Stimulated activated naive CD8-positive, alpha-beta T cell treated with anti-CD3 and anti-CD28 coated beads, Interleukin-15, Interleukin-2, amounts not matched to agents 100 ng/mL and 50 ng/mL, for 24 hours (primary cell): ENCODE measurements around the gene TMEM154.

Source experiments
- H3K27ac Mint-ChIP-seq: one replicate; pipeline ENCODE4 v1.8.0; 2021; ENCODE audit warnings: mild to moderate bottlenecking, mixed read lengths
- H3K27me3 Mint-ChIP-seq: one replicate; pipeline ENCODE4 v1.8.0; 2021; ENCODE audit warnings: mixed read lengths
- H3K36me3 Mint-ChIP-seq: one replicate; pipeline ENCODE4 v1.8.0; 2021; ENCODE audit warnings: low read depth, mixed read lengths
- H3K4me1 Mint-ChIP-seq: one replicate; pipeline ENCODE4 v1.8.0; 2021; ENCODE audit warnings: low read depth, mixed read lengths
- H3K4me3 Mint-ChIP-seq: one replicate; pipeline ENCODE4 v1.8.0; 2021; ENCODE audit warnings: mild to moderate bottlenecking, mixed read lengths
- H3K9me3 Mint-ChIP-seq: one replicate; pipeline ENCODE4 v1.8.0; 2021; ENCODE audit warnings: mixed read lengths

TMEM154 gene

DNA sequence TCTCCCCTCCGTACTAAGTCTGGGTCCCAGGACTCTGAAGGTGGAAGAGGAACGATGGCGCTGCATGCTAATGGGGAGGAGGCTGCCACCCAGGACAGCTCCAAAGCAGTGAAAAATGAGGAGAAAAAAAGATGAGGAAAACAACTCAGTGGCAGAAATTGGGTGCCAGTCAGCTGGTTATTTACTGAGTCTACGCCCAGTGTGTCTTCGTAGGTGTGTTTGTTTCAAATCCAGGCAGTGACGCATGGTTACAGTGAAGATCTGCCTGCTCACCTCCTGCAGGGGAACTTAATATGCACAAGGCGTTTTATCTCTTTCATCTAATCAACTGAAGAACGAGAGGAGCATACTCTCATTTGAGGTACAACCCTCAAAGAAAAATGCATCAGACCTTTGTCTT is 73.0 kb downstream of the TMEM154 start:
- H3K9me3 Mint-ChIP-seq: no peaks in the 10 kb centered on the region
- no peaks in the 10 kb centered on the region for H3K27me3 Mint-ChIP-seq
- H3K36me3 Mint-ChIP-seq: no peaks in the 10 kb centered on the region
- no peak overlapping the region for H3K4me3 Mint-ChIP-seq
- no peak overlapping the region for H3K27ac Mint-ChIP-seq
- H3K4me1 Mint-ChIP-seq: no peaks in the 10 kb centered on the region

DNA sequence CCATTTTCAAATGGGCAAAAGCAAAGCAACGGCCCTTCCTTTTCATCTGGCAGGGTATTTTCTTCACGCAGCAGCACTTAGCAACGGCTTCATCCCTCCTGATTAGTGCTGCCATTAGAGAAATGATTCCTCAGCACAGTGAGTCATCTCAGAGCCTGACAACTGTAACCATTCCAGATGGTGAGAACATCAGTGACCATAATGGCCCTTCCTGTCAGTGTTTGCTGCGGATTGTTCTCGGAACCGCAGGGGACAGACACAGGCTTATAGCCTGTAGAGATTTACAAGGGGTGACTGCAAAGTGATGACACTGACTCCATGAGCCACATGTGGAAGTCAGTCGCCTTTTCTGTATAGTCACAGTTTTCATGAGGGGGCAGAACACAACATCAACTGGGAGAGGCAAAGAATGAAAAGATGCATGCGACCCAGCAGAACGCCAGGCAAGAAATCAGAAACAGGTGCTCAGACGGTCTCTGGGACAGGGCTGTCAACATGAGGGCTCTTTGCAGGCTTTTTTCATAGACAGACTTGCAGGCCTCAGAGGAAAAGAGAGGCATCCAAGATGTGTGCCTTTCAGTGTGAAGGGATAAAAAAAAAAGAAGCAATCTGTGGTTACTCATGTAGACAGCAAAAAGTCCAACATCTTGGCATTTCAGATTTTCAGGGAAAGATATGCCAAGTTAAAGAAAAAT is 74.0 kb downstream of the TMEM154 start:
- H3K4me1 Mint-ChIP-seq: no peaks in the 10 kb centered on the region
- no peak overlapping the region for H3K27ac Mint-ChIP-seq
- no peaks in the 10 kb centered on the region for H3K9me3 Mint-ChIP-seq
- H3K27me3 Mint-ChIP-seq: no peaks in the 10 kb centered on the region
- H3K4me3 Mint-ChIP-seq: no peak overlapping the region
- H3K36me3 Mint-ChIP-seq: no peaks in the 10 kb centered on the region

DNA sequence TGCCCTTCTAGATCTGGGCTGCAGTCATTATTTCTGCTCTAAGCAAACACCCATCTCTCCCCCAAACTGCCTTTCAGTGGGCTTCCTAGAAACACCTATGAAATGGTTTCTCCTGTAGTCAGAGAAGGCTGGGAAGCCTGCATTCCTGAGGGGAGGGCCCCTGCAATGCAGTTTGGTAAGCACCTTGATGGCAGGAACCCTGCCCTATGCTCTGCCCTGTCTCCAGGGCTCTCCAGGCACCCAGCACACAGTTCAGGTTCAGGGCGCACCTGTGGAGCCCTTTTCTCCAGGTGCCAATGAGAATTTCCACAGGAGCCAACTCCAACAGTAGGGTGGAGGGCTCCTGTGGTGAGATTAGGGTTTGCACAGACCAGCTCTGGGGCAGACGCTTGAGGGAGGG is 74.8 kb downstream of the TMEM154 start:
- H3K4me3 Mint-ChIP-seq: no peak overlapping the region
- no peaks in the 10 kb centered on the region for H3K4me1 Mint-ChIP-seq
- no peaks in the 10 kb centered on the region for H3K27me3 Mint-ChIP-seq
- no peaks in the 10 kb centered on the region for H3K9me3 Mint-ChIP-seq
- no peaks in the 10 kb centered on the region for H3K36me3 Mint-ChIP-seq
- H3K27ac Mint-ChIP-seq: no peak overlapping the region

DNA sequence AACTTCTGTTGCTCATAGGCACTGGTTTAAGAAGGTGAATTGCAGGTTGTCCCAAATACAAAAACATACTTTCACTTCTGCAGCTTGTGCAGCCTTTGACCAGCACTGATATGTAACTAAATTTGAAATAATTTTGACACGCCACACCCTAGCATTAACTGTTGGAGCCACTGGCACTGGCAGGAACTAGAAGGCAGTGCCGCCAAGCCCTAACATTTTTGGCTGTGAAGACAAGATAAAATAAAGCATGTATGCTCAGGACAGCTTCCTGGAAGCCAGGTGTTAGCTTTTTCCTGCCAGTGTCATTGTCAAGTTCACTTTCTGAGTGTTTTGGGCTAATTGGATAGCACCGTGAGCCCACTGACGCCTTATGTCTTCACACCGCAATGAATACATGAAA is 78.6 kb downstream of the TMEM154 start:
- Mint-ChIP-seq H3K27me3 (no peaks in the 10 kb centered on the region), H3K9me3 (no peaks in the 10 kb centered on the region), H3K4me3 (no peak overlapping the region), H3K4me1 (no peaks in the 10 kb centered on the region), H3K27ac (no peak overlapping the region), H3K36me3 (no peaks in the 10 kb centered on the region)

DNA sequence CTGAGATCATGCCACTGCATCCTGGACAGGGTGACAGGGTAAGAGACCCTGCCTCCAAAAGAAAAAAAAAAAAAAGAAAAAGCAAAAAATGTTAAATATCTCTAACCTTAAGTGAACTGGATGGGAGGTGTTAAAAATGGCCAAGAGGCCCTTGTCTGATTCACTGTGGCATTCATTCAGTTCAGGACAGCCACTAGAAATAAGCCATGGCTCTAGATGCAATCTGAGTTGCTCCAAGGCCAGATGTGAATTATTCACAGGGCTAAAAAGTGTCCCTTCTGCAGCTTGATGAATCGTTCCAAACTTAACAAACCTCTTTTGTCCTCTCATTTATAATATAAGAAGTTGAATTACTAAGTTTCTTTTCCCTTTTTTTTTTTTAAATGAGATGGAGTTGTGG is 80.2 kb downstream of the TMEM154 start:
- Mint-ChIP-seq H3K9me3 (no peaks in the 10 kb centered on the region), H3K27me3 (no peaks in the 10 kb centered on the region), H3K27ac (no peak overlapping the region), H3K36me3 (no peaks in the 10 kb centered on the region), H3K4me3 (no peak overlapping the region), H3K4me1 (no peaks in the 10 kb centered on the region)

DNA sequence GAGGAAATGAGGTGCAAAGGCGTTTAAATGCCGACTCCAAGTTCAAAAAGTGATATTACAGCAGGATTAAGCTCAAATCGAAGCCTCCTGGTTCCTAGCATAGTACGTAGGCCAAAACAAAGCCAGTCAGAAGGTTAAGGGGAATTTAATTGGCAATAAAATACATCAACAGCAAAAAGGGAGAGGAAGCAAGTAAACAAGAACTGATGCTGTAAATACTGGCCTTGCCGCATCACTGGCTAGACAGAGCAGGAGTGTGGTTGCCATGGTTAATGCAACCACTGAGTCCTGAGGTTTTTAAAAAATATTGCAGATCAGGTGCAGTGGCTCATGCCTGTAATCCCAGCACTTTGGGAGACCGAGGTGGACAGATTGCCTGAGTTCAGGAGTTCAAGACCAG is 80.7 kb downstream of the TMEM154 start:
- Mint-ChIP-seq H3K27me3 (no peaks in the 10 kb centered on the region), H3K27ac (no peak overlapping the region), H3K4me1 (no peaks in the 10 kb centered on the region), H3K36me3 (no peaks in the 10 kb centered on the region), H3K4me3 (no peak overlapping the region), H3K9me3 (no peaks in the 10 kb centered on the region)

DNA sequence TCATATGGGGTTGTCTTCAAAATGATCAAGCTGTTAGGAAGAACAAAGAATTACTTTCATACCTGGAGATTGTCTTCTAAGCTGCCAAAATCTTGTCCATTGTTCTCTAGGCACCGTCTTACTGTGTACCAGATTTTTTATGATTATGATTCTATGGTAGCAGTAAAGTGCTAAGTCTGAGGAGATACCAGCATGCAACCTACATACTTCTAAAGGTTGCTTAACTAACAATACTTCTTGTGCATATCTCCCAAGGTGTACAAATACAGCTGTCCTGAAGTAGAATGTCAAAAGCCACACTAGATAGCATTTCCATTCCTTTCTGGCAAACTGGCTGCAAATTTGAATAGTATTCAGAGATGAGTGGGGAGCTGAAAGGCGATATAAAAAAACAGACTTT is 81.3 kb downstream of the TMEM154 start:
- Mint-ChIP-seq H3K36me3 (no peaks in the 10 kb centered on the region), H3K4me3 (no peak overlapping the region), H3K9me3 (no peaks in the 10 kb centered on the region), H3K4me1 (no peaks in the 10 kb centered on the region), H3K27me3 (no peaks in the 10 kb centered on the region), H3K27ac (no peak overlapping the region)

DNA sequence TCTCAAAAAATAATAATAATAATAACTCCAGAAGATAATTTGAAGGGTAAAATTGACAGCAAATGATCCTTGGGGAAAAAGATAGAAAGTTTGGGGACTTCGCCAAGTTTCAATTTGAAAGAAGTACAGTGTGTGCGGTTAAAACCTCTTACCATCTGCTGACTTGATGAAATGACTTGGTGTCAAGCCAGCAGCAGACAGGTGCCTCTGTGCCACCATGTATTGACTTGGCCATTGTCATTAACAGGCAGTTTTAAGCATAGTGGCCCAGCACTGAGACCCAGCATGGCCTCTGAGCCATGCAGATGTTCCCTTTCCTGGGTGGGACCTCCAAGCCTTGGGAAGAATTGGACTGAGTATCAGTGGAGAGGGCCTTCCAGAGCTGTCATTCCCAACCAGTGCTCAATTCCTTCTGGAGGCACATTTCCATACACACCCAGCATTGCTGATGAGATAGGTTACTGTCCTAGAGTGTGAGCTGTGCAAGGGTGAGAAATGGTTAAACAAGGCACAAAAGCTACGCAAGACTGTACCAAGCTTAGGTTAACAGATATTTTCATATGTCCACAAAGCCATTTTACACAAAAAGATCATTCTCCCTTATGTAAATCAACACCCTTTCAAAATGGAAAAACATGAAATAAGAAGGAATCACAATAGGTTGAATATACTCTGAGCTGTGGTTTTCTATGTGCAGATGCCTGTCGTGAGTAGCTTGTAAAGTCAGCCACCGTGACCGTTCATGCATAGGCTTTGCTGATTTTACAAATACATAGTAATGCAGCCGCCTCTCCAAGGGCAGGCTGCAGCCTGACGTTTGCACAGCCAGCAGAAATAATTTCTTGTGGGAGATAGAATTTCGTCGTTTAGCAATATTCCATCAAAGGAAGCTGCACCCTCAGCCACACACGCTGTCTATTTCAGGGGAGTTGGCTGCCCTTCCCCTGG is 84.5 kb downstream of the TMEM154 start:
- Mint-ChIP-seq H3K27me3 (peaks cover 9% of the 10 kb centered on the region), H3K36me3 (no peaks in the 10 kb centered on the region), H3K27ac (no peak overlapping the region), H3K4me3 (no peak overlapping the region), H3K9me3 (no peaks in the 10 kb centered on the region), H3K4me1 (peaks cover 4% of the 10 kb centered on the region)

DNA sequence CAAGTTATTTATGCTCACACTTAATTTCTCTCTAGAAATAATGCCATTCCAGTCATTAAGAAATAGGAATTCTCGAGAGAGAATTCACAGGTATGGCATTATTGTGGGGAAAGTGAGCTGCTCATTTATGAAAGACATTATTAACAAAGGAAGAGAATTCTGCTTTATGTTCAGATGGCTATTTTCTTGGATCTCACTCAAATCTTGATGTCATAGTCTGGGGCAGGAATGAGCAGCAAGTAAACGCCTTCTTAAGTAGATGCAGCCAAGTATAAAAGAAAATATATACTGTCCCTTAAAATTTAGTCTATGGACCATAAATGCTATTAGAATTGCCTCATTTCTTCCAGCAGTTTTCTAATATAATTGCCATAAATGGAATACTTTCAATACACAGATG is 85.7 kb downstream of the TMEM154 start:
- H3K36me3 Mint-ChIP-seq: no peaks in the 10 kb centered on the region
- H3K9me3 Mint-ChIP-seq: no peaks in the 10 kb centered on the region
- H3K27me3 Mint-ChIP-seq: peaks cover 14% of the 10 kb centered on the region
- no peak overlapping the region for H3K27ac Mint-ChIP-seq
- H3K4me3 Mint-ChIP-seq: no peak overlapping the region
- peaks cover 4% of the 10 kb centered on the region for H3K4me1 Mint-ChIP-seq

DNA sequence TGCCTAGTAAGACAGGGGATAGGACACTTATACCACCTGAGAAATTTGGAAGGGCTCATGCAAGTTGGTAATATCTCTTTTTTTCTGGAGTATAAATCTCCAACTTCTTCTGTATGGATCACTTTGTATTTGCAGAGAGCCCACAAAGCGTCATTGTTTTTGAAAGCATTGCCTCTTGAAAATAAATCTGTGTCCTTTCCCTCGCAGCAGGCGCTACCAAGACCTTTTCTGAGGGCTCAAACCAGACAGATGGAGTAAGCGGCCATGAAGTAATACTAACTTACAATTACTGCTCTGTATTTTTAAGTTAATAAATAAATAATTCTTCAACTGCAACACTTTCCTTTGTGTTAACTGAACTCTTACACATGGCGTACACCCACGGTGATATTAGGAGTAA is 87.9 kb downstream of the TMEM154 start:
- Mint-ChIP-seq H3K9me3 (peaks cover under 1% of the 10 kb centered on the region), H3K4me3 (no peak overlapping the region), H3K27me3 (peaks cover 14% of the 10 kb centered on the region), H3K4me1 (peaks cover 4% of the 10 kb centered on the region), H3K36me3 (no peaks in the 10 kb centered on the region), H3K27ac (no peak overlapping the region)

DNA sequence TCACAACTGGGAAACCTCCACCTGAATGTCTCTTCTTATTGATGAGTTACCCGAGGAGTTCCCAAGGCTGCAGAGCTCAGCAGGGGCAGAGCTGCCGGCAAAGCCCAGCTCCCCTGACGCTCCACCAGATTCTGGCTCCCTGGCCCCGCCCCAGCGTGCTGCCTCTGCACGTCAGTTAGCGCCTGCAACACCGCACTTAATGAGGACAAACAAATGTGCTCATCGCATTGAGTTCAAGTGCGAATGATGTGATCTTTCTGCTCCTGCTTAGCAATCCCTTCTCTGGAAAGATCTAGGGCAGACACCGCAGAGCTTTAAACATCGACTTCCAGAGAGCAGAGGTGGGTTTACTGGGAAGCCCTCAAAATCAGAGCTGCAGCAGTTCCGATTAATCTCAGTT is 88.4 kb downstream of the TMEM154 start:
- Mint-ChIP-seq H3K4me1 (peaks cover 4% of the 10 kb centered on the region), H3K36me3 (no peaks in the 10 kb centered on the region), H3K4me3 (no peak overlapping the region), H3K27me3 (peaks cover 14% of the 10 kb centered on the region), H3K9me3 (peaks cover 4% of the 10 kb centered on the region), H3K27ac (no peak overlapping the region)

DNA sequence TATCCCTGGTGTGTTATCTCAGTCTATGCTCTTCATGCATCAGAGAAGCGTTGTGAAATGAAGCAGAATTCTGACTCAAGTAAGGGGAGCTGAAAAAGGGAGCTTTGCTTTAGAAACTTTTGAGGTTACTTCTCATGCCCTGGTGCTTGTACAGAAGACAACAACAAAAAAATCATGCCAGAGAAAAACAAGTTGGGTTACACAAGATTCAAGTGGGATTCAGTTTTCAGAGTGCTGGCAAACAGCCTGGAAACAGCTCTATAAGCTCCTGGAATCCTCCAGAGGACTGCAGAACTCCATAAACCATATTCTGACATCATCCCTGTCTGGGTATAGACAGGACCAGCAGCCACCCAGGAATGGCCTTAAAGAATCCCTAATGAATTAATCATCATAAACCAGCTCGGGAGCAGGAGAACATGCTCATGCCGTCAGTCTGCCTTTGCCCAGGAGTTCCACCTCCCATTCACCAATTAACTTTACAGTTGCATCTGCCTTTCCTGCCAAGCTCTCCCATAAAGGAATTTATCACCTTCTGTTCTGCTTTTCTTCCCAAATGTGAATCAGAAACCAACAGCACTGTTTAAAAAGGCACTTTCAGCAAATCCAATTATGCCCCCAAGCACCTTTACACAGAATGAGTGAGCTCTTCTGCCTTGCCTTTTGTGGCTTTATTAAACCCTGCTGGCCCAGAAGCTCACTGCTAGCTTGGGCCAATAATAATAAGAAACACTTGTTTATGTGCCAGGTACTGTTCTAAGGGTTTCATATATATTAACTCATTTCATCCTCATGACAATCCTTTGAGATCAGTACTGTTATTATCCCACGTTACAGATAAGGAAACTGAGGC is 89.4 kb downstream of the TMEM154 start:
- Mint-ChIP-seq H3K27ac (no peak overlapping the region), H3K9me3 (peaks cover 4% of the 10 kb centered on the region), H3K36me3 (no peaks in the 10 kb centered on the region), H3K4me1 (peaks cover 4% of the 10 kb centered on the region), H3K4me3 (no peak overlapping the region), H3K27me3 (peaks cover 14% of the 10 kb centered on the region)

DNA sequence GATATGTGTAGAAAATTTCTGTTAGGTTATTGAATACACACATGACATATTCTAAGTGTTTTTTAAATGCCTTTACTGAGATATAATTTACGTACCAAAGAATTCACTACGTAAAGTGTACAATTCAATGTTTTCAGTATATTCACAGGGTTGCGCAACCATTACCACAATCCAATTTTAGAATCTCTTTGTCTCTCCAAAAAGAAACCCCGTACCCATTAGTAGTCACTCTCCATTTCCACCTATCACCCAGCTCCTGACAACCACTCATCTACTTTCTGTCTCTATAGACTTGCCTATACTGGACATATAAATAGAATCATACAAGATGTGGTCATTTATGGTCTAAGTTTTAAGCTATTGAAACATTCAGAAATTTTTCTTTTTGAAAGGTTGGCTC is 90.9 kb downstream of the TMEM154 start:
- H3K27ac Mint-ChIP-seq: no peak overlapping the region
- H3K27me3 Mint-ChIP-seq: peaks cover 14% of the 10 kb centered on the region
- H3K36me3 Mint-ChIP-seq: no peaks in the 10 kb centered on the region

DNA sequence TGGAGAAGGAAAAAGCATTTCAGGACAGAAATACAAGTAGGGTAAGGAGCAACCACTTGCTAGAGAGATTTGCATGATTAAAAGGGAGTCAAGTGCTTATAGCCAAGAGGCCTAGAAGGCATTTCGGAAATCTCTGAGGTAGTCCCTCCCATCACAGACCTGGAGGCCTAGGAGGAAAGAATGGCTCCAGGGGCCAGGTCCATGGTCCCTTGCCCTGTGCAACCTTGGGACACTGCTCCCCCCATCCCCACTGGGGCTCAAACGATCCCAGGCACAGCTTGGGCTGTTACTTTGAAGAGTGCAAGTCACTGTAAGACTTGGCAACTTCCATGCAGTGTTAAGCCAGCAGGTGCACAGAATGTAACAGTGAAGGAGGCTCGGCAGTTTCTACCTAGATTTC is 92.7 kb downstream of the TMEM154 start:
- H3K4me3 Mint-ChIP-seq: no peak overlapping the region
- no peaks in the 10 kb centered on the region for H3K36me3 Mint-ChIP-seq
- no peak overlapping the region for H3K27ac Mint-ChIP-seq
- H3K9me3 Mint-ChIP-seq: peaks cover 4% of the 10 kb centered on the region
- peaks cover 4% of the 10 kb centered on the region for H3K4me1 Mint-ChIP-seq
- H3K27me3 Mint-ChIP-seq: peaks cover 14% of the 10 kb centered on the region

More for the DNA sequence above, 90.9 kb downstream of the TMEM154 start:
- peaks cover 4% of the 10 kb centered on the region for H3K4me1 Mint-ChIP-seq
- H3K9me3 Mint-ChIP-seq: peaks cover 4% of the 10 kb centered on the region
- no peak overlapping the region for H3K4me3 Mint-ChIP-seq

DNA sequence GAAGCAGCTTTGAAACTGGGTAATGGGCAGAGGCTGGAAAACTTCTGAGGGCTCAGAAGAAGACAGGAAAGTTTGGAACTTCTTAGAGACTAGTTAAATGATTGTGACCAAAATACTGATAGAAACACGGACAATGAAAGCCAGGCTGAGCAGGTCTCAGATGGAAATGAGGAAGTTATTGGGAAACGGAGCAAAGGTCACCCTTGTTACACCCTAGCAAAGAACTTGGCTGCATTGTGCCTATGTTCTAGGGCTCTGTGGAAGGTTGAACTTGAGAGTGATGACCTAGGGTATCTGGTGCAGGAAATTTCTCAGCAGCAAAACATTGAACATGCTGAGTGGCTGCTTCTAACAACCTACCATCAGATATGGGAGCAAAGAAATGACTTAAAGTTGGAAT is 93.1 kb downstream of the TMEM154 start:
- peaks cover 4% of the 10 kb centered on the region for H3K9me3 Mint-ChIP-seq
- H3K27me3 Mint-ChIP-seq: peaks cover 14% of the 10 kb centered on the region
- H3K4me1 Mint-ChIP-seq: peaks cover 4% of the 10 kb centered on the region
- no peak overlapping the region for H3K27ac Mint-ChIP-seq
- no peaks in the 10 kb centered on the region for H3K36me3 Mint-ChIP-seq
- no peak overlapping the region for H3K4me3 Mint-ChIP-seq
